GM12892 (cell line): ENCODE measurements around the gene FBN3.

ENCODE experiments used
- POLR2AphosphoS5 ChIP-seq: IDR thresholded peaks from 2 replicates; pipeline ENCODE4 v1.6.1; 2011; ENCODE audit warnings: low read depth, low read length, control low read depth
- TAF1 ChIP-seq: IDR thresholded peaks from 2 replicates; pipeline ENCODE4 v1.6.1; 2011; ENCODE audit warnings: low read depth, mild to moderate bottlenecking, control low read depth, low read length, borderline replicate concordance

DNA sequence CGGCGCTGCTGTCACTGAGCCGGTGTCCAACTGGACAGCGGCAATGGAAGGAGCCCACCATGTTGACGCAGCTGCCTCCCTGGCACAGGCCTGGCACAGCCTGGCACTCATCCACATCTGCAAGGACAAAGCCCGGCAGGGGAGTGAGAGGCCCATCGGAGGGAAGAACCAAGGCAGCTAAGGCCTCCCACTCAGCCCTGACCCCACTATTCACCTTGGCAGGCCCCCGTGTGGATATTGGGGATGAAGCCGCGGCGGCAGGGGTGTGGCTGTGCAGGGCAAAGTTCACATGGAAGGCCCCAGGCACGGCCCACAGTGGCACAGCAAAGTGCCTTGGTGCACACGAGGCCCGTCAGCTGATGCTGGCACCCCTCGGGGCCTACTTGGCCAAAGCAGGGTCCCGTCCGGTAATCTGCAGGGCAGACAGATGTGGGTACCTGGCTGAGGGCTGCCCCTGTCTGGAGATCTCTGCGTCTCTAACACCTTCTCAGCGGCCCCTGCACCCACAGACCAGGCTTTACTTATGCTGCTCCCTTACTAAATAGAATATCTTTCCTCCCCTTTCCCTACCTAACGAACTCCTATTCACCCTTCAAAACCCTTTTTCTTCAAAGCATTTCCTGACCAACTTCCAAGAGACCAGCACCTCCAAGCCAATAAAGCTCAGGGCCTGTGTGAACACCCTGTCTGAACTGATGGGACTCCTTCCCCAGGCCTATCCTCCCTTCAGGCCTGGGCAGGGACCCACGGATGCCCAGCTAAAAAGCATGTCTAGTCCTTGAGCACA lies 7.5 kb downstream of the FBN3 start:
- TF ChIP-seq POLR2AphosphoS5 (no peak), TAF1 (no peak)
